Right ventricle myocardium inferior (tissue), 1 donor: ENCODE data around the gene MMRN2. TPM values are rescaled to one million over a fixed set of nuclear protein-coding genes. Genes with fewer than 3 reads are reported as not detected.
"Not testable (repeated sequence)": the region's sequence is repeated elsewhere in the genome, so short reads cannot be mapped to it uniquely, and the experiment has no call there.

Source experiments
- ATAC-seq: fragments of 200-7000 bp; cut with Tn5 transposase; one replicate; pipeline ENCODE4 v1.9.1; 2020; ENCODE audit warnings: mild to moderate bottlenecking, moderate library complexity
- DNase-seq: peaks from one replicate; pipeline ENCODE4 v3.0.0; 2021; ENCODE audit errors: missing footprints
- intact Hi-C: fragments of 100-400 bp; cut with DNase I; formaldehyde crosslinking; loops from one replicate; pipeline ENCODE4 v1.11.0; 2022
- total RNA-seq: library from RNA; stranded (reverse); fragmentation: NEBNext Ultra II Directional; extraction: Animal tissue kit (Norgen Biotek cat#: 25700); gene quantifications from one replicate; pipeline ENCODE4 v1.2.1, GENCODE V29; 2021
- donor health status: DM: no; HTN: yes; CAD: no; lungs with severe emphysema.

The MMRN2 gene
- total RNA-seq, 1 donor from 2014 or later, result 35.8 TPM

DNA sequence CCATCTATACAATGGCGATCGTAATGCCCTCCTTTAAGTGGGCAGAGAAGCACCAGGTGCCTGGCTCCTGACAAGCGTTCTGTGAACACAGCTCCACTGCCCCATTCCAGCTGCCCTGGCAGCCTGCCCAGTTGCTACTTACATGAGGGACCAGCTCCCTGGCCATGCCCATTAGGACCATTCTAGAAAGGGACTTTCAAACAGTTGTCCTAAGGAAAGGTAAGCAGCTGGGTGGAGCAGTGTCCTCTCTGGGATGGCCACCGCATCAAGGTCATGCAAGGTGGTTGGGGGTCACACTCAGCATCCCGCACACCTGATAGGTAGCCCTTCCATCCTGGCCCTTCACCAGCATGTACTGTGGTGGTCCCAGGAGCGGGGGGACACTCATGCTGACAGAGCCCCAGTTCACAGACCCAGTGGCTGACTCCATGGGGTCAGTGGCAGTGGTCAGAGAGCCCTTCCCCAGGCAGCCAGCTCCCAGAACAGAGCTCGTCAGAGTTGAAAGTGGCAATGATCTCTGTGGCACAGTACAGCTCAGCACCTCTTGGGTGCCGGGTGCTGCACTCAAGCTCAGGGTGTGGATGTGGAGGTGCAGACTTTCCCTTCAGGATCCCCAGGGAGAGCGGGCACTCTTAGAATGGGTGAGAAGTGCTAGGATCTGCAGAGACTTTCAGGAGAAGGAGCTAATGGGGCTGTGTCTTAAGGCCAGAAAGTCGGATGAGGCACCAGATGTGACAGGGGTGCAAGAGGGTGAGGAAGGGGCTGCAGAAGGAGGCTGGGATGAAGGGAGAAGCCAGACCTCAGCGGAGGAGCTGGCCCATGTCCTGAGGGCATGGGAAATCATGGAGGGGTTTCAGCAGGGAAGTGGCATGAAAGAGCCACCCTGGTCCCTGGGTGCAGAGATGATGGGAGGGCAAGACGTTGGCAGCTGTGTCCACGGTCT, 10.9 kb downstream of the MMRN2 start:
- ATAC-seq, result no peak
- intact Hi-C loops, result no loop called here
- DNase-seq, result peak; percentile 78

DNA sequence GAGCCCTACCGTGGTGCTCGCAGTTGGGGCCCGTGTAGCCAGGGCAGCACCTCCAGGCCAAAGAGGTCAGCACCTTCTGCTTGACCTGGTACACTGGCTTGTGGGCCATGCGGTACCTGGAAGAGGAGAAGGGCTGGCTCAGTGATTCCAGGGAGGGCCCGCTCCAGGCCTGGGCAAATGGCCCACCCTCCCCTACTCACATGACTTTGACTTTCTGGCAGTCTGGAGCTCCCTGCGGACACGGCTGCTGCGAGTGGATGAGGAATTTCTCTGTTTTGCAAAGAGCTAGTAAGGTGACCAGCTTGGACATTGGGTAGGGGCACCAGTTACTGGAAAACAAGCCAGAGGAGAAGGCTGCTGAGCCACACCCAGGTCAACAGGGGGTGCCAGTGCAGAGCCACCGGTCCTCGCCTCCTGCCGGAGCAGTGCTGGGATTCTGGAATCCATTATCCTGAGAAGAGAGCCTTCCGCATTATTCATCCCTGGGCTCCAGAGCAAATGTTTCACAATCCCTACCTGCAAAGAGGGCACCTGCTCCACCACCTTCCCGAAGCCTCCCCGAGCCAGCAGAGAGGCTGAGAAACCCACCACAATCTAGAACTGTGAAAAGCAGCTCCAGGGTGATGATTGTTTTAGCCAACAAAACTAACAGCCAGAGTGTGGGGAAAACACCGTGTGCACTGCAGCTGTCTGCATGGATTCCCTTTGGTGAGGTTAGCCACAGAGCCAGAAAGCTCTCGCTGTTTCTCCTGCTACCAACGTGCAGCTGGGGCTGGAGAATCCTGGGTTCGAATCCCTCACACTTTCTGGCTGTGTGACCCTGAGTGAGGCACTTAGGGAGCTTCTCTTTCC, 11.8 kb downstream of the MMRN2 start:
- ATAC-seq, result peak; percentile 45
- DNase-seq, result peak; percentile 73
- intact Hi-C loops, result no loop called here

DNA sequence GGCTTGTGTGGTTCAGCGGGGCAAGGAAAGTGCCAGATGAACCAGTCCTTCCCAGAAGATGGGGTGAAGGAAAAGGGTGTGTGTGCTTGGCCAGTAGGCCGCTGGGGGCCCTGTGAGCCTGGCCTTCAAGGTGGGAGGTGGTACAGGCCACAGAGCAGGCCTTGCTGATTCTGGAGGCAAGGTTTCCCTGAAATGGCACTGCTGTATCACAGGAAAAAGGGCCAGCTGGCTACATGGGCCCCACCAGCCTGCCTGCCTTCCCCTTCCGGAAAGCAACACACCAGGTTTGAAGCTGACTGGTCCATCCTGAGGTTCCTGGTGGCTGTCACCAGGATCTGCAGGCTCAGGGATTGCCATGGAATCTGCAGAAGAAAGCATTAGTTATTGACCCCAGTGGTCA, 12.5 kb downstream of the MMRN2 start:
- ATAC-seq, result no peak
- intact Hi-C loops, result no loop called here
- no peak for DNase-seq

DNA sequence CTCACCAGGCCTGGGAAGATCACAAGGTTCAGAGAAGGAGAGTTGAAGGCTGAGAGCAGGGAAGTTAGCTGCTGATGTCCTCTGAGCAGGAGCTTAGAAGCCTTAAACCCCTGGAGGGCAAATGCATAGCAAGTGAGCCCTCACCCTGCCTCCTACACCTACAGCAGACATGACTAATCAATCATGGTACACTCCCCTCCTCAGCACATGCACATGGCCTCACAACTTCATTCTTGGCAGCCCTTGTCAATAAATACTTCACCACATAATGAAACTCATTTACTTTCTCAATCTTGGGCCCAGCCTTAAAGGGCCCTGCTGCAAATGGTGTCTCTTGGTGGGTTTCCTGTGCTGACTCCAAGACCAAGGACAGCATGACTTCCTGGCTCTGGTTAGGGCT, 12.9 kb downstream of the MMRN2 start:
- intact Hi-C loops, result no loop called here
- DNase-seq (no peak), ATAC-seq (no peak)

DNA sequence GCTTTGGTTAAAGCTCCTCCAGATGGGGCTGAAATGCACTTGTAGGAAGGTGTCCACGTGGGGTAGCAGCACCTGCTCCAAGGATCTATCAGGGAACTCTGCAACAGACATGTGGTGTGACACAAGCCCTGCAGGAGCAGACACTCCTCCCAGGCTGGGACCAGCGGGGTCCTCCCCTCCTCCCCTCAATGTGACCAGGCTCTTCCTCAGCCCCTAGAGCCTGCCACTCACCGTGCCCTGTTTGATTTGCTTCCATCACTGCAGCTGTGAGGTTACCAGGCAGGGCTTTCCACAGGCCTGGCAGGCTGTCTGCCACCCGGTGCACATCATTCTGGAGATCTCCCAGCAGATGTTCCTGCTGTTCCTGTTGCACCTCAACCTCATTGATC, 13.4 kb downstream of the MMRN2 start:
- intact Hi-C loops, result no loop called here
- DNase-seq (no peak), ATAC-seq (no peak)

DNA sequence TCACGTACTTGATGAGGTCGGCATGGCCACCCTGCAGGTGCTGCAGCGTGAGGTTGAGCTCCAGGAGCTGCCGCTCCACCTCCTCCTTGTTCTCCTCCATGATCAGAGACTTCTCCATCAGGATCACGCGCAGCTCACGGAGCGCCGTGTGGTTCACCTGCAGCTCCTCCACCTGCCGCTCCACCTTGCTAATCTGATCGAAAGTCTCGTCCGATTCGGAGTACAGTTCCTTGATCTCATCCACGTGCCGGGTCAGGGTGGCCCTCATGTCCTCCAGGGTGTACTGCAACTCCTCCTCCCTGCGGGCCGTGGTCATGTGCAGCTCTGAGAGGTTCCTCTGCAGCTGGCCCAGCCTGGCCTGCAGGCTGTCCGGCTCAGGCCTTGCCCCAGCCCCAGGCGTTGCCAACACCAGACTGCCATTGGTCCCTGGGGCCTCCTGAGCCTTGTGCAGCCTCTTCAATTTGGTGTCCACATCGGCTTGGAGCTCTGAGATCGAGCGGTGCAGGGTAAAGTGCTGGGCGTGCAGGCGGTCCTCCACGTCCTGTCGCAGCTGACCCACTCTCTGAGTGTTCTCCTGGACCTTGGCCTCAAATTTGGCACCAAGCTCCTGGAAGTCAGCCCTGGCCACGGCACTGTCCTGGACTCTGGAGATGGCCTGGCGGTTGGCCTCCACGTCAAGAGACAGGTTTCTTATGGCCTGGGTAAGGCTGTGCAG, 13.9 kb downstream of the MMRN2 start:
- intact Hi-C loops, result no loop called here
- ATAC-seq (no peak), DNase-seq (no peak)

DNA sequence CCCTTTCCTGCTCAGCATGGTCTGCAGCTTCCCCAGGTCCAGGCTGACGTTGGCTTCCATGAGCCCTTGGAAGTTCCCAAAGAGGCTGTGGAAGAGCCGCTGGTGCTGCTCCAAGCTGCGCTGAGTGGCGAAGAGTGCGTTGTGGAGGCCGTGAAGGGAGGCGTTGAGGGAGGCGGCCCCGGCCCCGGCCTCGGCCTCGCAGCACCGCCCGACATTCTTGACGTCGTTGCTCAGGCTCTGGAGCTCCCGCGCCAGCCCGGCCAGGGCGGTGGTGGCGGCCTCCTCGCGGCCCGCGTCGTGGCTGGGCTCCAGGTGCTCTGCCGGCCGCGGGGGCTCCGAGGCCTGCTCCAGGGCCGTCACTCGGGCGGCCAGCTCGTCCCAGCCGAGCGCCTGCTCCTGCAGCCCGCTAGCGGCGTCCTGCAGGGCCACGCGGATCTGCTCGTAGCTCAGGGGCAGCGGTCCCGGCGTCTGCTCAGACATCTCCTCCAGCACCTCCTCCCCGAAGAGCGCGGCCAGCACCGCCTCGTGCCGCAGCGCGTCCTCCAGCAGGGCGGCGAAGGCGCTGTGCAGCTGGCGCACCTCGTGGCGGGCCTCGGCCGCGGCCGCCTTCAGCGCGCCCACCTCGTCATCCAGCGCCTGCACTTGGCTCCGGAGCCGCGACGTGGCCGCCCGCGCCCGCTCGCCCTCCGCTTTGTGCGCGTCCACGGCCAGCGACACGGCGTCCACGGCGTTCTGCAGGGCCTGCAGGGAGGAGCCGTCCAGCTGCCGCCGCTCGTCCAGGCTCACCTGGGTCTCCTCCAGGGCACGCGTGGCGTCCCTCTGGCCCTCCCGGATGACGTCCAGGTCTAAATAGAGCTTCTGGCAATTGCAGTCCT, 14.7 kb downstream of the MMRN2 start:
- ATAC-seq, result no peak
- intact Hi-C loops, result no loop called here
- DNase-seq, result peak; percentile 69

DNA sequence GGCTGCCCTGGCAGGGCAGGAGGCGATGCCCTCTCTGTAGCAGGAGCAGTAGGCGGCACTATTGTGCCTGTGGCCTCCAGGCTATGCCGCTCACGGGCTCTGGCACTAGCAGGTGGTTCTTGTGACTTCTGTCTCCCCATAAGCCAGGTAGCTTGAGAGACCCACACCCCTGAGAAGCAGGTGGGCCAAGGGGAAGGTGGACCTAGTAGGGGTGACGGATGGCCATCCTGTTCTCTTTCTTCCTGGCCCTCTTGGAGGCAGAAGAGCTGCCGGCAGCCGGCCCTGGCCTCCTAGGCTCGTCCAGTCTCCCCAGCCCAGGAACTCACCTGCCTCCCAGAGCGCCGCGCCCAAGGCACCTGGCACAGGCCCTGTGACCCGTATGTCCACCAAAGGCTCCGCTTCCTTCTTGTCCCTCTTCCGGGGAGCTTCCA, 15.4 kb downstream of the MMRN2 start:
- no peak for DNase-seq
- intact Hi-C loops, result no loop called here
- ATAC-seq, result no peak

DNA sequence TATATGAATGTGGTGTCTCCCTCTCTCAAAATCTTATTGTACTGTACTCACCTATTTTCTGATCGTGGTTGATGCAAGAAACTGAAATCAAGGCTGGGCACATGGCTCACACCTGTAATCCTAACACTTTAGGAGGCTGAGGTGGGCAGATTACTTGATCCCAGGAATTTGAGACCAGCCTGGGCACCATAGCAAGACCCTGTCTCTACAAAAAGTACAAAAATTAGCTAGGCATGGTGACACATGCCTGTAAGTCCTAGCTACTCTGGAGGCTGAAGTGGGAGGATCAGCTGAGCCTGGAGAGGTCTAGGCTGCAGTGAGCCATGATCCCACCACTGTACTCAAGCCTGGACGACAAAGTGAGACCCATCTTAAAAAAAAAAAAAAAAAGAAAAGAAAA, 16.0 kb downstream of the MMRN2 start:
- intact Hi-C loops, result no loop called here
- no peak for DNase-seq
- ATAC-seq, result no peak

DNA sequence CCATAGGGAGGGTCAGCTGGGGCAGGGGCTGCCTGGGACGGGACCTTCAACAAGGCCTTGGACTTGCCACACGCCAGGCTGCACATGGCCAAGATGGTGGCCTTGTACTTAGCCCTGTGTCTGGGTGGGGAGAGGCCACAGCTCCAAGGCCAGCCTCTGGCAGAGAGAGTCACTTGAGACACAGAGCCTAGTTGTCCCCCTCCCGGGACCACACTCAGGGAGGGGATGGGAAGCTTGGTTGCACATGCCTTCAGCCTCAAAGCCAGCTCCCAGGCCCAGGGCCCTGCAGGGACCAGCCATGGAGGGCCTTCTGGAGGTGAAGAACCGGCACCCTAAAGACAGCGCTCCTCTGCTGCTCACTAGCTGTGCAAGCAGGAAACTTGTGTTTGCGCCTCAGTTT, 16.7 kb downstream of the MMRN2 start:
- ATAC-seq, result no peak
- intact Hi-C loops, result no loop called here
- no peak for DNase-seq

DNA sequence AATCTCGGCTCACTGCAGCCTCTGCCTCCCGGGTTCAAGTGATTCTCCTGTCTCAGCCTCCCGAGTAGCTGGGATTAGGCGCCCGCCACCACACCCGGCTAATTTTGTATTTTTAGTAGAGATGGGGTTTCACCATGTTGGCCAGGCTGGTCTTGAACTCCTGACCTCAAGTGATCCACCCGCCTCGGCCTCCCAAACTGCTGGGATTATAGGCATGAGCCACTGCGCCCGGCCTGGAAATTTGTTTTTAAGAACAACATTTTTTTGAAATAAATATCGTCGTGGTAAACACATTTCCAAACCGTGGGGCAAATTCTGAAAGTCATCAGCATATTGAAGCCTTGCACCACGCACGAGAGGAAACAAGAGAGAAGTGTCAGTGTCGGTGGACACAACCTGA, 17.3 kb downstream of the MMRN2 start:
- DNase-seq, ATAC-seq, intact Hi-C loops: not testable (repeated sequence)

DNA sequence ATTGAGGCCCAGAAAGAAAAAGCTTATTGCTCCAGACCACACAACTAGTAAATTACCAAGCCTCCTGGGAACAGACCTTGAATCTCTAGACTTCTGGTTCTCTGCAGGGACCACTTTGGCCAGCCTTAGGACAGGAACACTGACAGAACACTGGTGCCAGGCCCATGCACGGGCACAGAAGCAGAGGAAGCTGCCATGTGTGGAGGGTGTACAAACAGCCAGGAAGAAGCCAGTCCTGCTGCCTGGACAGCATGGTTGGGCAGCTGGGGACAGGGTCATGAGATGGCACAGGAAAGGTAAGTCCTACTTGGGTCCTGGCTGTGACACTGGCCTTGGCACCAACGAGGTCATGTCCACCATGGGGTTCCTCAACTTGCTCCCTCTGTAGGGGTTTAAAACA, 19.2 kb downstream of the MMRN2 start:
- intact Hi-C loops, result loop anchor here (2.0 to 5.0 kb wide), 3 partner anchors 23 to 154 kb away; partner anchors contain the start of gene GLUD1
- DNase-seq, result no peak
- no peak for ATAC-seq

DNA sequence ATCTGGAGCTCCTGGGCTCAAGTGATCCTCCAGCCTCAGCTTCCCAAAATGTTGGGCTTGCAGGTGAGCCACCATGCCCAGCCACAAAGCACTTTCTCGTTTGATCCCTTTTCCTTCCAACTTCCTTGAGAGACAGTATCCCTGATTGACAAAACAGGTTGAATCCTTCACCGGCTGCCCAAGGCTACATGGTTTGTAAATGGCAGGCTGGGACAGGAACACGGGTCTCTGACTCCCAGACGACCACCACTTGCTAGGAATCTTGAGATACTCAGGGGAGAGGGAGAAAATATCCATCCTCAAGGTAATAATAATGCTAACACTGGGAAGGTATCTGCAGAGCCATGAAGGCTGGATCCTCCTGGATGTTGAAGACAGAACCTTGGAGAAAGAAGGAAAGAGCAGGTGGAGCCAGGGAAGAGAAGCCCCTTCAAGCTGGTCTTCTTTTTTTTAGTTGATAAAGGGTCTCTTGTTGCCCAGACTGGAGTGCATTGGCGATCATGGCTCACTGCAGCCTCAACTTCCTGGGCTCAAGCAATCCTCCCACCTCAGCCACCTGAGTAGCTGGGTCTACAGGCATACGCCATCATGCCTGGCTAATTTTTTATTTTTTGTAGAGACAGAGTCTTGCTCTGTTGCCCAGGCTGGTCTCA, 19.8 kb downstream of the MMRN2 start:
- DNase-seq (no peak), ATAC-seq (no peak)
- intact Hi-C loops, result loop anchor here (2.0 to 5.0 kb wide), 3 partner anchors 23 to 155 kb away; partner anchors contain the start of gene GLUD1

DNA sequence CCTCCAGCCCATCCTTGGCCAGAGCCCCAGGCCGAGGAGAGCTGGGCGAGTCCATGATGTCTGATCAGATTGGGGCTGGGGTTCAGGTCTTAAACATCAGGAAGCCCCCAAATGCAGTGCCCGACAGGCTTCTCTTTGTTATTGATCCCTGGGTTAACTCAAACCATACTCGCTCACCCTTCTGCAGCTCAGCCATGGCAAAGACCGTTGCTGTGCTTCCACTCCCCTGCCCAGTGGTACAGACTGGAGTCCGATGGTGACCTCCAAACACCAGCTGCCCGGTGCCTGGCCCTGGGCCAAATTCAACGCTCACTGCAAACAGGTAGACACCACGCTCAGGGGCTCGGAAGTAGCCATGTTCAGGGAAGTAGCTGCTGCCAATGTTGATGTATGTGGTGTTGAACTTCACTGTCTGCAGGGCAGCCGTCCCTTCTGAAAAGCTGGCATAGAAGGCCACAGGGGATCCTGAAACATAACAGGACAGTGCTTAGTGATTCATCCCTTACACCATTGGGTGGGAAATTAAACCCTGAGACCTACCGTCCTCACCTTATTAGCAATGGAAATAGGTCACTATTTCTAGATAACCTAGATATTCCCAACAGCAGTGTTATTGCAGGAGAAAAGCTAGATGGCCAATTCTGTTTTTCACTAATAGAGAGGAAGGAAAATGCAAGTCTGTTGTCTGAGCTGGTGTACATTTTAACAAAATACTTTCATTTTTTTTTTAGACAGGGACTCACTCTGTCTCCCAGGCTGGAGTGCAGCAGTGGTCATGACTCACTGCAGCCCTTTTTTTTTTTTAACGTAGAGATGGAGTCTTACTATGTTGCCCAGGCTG, 20.5 kb downstream of the MMRN2 start:
- intact Hi-C loops, result loop anchor here (5.0 kb wide), 2 partner anchors 35 to 155 kb away; partner anchors contain the start of gene GLUD1
- DNase-seq (peak; percentile 71), ATAC-seq (no peak)

DNA sequence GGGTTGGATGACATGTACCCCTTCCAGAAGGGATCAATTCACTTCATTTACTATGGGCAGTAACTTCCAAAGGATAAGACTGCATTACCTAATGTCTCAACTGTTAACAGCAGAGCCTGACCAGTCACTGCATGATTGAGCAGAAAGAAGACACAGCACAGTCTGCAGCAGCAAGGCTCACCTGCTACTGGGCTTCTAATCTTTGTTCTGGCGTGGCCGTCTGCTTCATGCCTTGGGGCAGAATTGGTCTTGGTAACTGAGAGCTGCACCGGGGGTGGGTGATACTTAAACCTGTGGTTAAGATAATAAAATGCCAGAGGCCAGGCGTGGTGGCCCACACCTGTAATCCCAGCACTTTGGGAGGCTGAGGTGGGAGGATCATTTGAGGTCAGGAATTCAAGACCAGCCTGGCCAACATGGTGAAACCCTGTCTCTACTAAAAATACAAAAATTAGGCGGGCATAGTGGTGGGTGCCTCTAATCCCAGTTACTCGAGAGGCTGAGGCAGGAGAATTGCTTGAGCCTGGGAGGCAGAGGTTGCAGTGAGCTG, 23.2 kb downstream of the MMRN2 start:
- intact Hi-C loops, DNase-seq, ATAC-seq: not testable (repeated sequence)

DNA sequence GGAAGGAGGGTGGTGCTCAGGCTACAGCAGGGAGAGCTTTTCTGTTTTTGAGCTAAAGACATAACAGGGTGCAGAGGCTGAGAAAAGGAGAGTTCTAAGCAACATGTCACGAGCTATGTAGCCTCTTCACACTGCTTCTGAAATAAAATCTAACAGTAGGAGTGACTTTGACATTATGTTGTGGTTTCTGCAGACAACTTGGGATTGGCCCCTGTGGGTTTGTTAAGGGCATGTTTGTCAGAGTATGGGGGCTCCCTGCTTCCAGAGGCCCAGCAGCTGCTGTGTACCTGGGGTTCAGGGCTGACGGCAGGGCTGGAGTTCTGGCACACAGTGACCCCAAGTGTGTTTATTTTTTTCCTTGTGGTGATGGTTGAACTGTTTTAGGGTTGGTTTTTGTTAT, 24.7 kb downstream of the MMRN2 start:
- intact Hi-C loops, result no loop called here
- ATAC-seq (no peak), DNase-seq (no peak)
